HG02943 (cell line): ENCODE data around the gene XPO4.
A peak's percentile ranks its signal among the peaks of the same experiment; 100 is the strongest.
"Not testable (repeated sequence)": the region's sequence is repeated elsewhere in the genome, so short reads cannot be mapped to it uniquely, and the experiment has no call there.

Source experiments
- ATAC-seq: cut with Tn5 transposase; IDR thresholded peaks from one replicate; pipeline ENCODE4 v1.9.1; 2021; ENCODE audit warnings: mild to moderate bottlenecking, low read depth, moderate library complexity; ENCODE audit not compliant: unreplicated experiment

The XPO4 gene

DNA sequence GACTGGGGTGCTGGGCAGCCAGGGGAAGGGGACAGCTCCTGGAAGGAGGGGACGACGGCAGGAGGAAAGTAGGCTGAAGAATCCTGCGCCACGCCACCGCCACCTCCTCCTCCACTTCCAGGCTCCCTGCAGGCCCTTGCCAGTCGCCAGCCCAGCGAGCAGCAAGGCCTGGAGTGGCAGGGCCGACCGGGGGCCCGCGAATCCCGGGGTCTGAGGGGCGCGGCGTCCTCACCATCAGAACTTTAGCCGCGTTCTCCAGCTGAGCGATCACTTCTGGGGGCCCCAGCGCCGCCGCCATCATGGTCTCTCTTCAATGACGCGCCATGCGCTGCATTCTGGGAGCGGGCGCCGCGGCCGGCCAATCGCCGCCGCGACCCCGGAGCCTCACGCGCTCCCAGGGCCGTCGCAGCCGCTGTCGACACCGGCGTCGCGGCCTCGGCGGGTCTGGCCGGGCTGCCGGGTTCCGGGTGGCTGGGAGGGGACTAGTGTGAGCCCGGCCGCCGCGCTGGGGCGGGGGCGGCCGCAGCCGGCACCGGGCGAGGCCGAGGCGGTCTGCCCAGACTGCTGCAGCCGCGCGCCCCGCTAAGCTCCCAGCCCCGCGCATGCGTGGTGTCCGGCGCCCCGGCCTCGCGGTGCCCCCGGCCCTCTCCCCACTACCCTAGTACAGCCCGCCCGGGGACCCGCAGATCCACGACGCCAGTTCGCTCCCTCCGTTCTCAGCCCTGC is at the start of gene XPO4:
Gene XPO4, minus strand, starts transcription at position 309 of the 726 bp plus-strand sequence. Its CDS starts 8 bp downstream, at position 301.
- ATAC-seq: peak; percentile 90

DNA sequence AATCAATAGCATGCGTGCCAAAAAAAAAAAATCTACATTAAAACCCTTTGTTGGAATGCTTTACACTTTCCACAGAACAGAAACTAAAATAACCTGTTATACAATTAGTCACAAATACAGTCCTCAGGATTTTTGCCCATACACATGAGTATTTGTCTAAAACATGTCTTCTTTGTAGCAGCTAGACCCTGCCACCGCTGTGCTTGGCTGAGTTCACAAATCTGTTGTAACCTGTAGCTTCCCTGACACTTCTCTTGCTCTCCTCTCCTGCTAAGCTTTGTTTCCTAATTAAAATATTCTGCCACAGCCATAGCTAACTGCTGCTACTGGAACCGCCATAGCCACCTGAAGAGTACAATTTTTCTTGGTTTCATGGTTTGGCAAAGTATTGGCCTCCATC is 45.5 kb upstream of the XPO4 start:
- ATAC-seq: not testable (repeated sequence)

DNA sequence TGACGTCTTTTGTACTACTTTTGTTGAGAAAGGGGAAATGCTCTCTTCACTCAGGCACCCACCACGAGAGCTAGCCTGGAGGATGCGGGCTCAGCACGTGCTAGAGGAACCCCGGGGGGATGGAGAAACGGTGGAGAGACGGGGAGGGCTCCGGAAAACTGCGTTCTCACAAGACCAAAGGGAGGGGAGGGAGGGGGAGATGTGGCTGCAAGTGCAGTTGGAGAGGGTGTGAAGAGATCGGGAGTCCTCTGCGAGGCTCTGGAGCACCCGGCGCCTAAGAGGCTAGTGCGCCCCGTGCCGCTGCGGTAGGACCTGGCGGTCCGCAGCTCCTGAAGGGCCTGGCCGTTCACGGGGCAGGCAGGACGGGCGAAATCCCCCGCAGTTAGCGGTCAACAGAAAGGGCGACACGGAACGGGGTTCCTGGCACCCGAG is 43.4 kb upstream of the XPO4 start:
- no peak for ATAC-seq

DNA sequence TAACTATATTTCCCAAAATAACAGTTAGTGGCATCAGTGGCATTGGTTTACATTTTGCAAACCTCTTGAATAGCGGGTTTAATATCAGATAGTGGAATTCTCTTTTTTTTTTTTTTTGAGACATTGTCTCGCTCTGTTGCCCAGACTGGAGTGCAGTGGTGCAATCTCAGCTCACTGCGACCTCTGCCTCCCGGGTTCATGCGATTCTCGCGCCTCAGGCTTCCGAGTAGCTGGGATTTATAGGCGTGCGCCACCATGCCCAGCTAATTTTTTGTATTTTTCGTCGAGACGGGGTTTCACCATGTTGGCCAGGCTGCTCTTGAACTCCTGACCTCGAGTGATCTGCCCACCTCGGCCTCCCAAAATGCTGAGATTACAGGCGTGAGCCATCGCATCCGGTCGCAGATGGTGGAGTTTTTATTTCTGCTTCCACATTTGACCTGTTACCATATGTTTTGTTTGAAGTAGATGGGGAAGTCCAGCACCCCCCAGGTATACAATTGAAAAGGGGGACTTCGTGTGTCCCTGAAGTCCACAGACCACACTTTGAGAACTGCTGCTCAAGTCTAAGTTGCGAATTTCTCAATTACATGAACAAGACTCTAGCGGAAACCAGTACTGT is 40.5 kb upstream of the XPO4 start:
- no peak for ATAC-seq

DNA sequence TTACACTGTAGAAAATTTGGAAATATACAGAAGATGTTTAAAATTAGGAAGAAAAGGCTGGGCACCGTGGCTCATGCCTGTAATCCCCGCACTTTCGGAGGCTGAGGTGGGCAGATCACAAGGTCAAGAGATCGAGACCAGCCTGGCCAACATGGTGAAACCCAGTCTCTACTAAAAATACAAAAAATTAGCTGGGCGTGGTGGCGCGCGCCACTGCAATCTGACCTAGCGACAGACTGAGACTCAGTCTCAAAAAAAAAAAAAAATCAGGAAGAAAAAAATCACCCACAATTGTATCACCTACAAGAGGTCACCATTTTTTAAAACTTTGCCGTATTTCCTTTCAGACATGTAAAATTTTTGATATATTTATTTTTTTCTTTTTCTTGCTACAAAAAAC is 38.0 kb upstream of the XPO4 start:
- not testable (repeated sequence) for ATAC-seq

DNA sequence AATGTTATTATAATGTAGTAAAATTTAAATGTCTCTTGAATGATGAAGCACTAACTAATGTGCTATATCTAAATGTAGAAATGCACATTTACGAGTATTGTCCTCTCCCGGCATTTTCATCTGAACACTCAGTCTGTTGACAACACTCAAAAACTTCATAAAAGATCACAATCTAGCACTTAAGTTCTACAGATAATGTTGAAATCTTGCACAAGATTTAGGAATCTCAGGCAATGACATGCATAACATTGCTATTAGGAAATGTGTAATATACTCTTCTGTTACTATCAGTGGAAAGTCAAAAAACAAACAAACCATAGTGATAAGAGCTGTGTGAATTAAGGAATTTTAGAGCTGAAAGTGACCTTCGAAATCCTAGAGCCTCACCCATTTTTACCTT is 37.5 kb upstream of the XPO4 start:
- no peak for ATAC-seq

DNA sequence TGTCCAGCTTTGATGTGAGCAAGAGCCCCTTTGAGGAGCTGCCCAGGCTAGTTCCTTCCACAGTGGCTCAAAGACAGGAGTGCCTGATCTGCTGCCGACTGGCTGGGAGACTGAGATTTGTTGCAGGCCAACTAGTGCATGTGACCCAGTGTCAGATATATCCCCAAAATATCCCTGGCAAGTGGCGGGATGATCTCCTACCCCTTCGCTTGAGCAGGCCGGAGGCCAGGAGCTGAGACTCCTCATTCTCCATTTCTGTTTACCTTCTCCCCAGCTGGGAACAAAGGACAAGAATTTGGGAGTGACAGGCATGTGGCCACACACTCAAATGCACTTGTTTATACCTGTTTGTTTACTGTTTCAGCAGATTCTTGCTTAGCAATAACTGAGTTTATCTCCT is 37.1 kb upstream of the XPO4 start:
- ATAC-seq: no peak

DNA sequence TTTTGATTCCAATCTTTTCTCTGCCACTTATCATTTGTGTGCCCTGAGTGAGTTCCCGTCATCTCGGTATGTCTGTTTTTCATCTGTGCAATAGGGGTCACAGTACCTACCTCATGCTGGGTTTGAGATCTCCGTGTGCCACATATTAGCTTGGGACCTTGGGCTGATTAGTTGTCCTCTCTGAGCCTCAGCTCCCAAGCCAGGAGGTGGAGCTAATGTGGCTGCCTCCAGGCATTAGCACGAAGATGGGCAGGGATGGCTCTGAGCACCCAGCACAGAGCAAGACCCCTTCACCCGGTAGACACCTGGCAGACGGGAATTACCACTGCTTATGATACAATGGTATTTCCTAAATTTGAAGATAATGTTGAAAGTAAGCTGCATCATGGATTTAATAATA is 35.8 kb upstream of the XPO4 start:
- ATAC-seq: no peak

DNA sequence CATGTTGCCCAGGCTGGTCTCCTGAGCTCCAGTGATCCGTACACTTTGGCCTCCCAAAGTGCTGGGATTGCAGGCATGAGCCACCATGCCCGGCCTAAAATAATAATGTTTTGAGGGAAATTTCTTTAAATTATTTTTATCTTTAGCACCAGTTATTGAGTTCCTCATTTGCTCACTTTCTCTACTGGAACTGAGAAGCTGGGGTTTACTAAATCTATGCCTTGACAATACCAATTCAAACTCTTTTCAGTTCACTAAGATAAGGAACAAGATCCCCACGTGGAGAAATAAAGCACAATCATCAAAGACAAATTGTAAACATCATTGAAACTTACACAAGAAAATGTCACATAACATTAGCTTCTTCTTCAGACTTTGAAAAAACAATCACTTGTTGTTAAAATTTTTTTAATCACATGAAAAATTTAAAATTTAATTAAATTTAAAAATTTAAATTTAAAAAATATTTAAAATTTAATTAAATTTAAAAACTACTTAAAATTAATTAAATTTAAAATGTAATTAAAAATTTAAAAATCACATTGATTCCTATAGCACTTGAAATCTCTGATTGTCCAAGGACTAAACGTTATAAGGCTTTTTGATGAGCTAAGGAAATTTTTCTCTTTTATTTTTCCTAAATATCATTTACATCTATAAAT is 25.2 kb upstream of the XPO4 start:
- ATAC-seq: no peak

DNA sequence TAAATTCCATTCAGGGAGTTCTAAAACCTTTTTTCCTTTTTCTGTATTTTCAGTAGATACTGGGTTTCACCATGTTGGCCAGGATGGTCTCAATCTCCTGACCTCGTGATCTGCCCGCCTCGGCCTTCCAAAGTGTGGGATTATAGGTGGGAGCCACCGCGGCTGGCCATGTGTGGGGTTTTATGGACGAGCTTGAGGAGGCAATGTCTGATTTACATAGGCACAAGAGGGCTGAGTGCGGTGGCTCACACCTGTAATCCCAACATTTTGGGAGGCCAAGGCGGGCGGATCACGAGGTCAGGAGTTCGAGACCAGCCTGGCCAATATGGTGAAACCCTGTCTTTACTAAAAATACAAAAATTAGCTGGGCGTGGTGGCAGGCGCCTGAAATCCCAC is 22.8 kb upstream of the XPO4 start:
- not testable (repeated sequence) for ATAC-seq

DNA sequence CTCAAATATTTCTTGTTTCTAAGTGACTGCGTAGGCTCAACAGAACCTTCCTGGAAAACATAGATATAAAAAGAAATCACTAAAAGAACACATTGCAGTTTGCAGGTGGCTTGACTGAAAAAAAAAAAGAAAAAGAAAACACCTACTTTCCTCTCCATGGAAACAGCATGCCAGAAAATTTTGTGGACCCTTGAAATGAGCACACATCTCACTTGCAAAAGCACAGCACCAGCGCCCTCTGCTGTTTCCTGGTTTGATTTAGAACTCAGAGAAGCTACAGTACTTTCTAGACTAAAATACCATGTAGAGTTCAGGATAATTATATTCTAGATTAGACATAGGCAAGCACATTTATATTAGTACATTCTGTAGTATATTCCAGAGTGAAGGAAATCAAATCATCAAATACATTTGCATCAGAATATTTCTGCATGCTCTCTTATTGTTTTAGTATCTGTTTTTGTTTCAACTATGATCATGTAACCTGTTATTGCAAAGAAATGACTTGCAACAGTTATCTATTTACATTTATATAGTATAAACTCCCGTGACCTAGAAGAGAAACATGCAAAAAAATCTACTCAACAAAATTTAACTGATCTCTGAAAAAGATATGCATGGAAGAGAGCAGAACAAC is 22.3 kb upstream of the XPO4 start:
- no peak for ATAC-seq

DNA sequence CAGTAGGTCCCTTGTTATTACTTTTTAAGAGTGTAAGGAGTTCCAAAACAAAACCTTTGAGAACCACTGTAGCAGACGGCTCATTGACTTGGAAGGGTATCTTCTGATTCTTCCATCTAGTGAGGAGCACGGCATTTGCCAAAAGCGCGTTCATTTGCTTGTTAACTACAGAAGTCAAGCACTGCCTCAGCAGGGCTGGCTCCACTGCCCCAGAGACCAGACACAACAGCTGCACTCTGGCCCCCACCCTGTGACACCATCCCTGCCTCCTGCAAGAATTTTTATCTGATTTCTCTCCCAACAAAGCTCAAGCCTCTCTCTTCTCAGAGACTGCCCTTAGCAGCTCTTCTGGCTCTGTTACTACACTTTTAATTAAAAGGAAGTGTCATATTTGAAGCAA is 20.7 kb upstream of the XPO4 start:
- ATAC-seq: no peak

DNA sequence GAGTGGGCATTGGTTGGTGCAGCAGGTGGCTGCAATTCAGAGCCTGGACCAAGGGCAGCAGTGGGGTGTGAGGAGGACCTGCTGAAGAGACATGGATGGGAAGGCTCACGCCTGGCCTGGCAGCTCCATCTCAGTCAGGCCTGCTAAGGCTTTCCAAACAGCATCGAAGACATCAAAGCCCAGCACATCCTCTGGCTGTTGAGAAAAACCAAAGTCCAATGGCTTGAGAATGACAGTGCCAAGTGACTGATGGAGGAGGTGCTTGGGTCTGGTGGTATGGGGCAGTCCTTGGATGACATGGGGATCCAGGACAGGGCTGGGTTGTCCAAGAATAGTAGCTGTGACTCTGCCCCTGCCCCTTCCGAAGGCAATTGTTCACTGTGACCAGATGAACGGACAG is 19.0 kb upstream of the XPO4 start:
- no peak for ATAC-seq

DNA sequence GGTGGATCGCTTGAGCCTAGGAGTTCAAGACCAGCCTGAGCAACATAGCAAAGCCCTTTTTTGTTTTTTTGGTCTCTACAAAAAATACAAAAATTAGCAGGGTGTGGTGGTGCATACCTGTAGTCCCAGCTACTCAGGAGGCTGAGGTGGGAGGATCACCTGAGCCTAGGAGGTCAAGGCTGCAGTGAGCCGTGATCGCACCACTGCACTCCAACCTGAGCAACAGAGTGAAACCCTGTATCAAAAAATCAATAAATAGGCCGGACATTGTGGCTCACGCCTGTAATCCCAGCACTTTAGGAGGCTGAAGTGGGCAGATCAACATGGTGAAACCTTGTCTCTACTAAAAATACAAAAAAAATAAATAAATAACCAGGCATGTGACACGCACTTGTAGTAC is 13.1 kb upstream of the XPO4 start:
- ATAC-seq: not testable (repeated sequence)

DNA sequence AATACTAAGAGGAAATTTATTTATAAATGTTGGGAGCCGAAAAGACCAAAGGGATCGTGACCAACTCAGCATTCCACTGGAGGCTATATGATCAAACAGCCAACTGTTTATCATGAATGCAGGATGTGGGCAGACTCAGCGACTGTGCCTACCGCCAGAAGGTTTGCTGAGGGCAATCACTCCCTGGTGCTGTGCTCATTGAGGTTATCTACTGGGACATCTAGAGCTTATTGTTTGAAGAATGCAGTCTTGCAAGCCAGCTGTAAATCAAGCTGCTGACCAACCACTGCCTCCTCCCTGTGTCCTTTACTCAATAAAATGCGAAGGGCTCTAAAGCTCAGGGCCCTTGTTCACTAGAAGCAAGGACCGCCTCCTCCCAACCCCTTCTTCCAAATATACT is 8.5 kb upstream of the XPO4 start:
- no peak for ATAC-seq

DNA sequence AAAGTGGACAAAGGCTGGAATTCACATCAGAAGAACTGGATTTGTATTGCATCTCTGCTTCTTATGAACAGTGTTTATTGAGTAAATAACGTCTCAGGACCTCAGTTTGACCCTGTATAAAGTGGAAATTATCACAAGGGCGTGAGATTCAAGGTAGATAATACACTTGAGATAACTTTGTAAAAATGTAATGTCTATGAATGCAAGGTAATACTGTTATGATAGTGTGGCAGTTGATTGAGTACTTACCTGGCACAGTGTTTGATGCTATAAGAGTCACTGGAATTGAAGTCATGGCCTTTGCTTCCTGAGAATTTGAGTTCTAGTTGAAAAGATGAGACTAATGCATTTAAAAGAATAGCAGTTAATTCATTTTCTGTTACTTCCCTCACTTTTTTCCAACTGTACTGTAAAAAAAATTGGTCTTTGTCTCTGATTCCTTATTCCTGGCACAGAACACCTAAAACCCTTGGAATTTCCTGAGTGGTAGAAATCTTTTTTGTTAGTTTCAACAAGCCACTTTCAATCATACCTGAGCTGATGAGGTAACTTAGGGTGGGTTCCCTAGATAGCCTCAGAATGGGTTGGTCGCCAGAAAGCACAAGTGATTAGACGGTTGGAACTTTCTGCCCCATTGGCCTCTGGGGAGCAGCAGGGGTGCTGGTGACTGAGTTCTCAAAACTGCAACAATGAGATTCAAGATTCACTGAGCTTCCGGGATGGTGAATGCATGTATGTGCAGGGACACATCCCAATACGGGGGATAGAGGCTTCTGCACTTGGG is 6.4 kb upstream of the XPO4 start:
- no peak for ATAC-seq

DNA sequence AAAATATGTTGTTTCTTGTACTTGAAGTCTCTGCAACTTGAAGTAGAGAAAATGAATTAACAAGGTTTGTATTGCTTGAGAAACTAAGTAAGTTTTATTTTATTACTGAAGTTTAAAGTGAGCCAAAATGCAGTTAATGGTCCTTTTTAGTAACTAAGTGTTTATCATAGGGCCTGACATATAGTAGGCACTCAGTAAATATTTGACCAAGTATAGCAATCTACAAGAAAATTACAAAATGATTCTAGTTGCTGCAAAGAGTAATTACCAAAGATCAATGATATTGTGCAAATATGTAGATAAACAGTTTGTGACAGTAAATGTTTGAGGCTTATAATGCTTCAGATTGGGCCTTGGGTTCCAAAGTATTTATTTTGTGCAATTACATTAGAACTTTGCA is 2.4 kb upstream of the XPO4 start:
- ATAC-seq: no peak

DNA sequence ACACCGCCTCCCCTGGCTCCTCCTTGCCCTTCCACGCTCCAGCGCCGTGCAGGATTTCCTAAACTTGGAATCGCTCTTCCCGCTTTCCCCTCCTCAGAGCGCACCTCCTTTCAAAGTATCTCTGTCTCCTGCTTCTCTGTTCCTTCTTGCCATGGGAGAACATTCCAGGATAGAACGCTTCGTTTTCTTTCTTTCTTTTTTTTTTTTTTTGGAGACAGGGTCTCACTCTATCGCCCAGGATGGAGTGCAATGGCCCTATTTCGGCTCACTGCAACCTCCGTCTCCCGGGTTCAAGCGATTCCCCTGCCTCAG is 574 bp upstream of the XPO4 start:
- ATAC-seq: no peak

DNA sequence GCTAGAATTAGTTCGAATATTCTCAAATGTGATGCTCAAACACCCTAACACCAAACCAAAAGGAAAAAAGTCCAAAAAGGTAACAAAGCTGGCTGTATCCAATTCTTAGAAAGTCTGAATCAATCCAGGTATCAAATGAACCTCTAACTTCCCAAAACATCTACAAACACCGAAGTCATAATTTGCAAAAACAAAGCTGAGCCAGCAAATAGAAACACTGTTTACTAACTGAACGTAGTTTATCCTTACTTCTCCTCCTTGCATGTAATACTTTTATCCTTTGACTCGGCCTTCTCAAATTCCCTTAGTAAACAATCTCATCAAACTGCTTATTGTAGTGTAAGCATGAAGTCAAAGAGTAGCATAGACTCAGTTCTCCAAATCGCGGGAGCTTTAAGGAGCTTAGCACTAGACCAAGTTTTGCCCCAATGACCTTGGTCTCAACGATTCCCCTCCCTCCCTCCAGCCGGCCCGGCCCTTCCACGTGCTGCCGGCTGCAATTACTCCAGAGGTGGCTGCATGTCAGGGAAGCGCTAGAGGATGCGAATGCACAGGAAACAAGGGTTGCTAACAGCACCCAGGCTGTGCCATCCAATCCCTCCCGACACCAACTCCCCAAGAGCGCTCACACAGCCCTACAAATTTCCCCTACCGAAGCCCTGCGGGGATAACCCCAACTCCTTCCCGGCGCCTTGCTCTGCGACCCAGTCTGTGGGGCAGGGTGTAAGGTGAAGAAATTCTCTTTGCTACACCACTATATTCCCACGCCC is 693 bp downstream of the XPO4 start:
- peak; percentile 21 for ATAC-seq

DNA sequence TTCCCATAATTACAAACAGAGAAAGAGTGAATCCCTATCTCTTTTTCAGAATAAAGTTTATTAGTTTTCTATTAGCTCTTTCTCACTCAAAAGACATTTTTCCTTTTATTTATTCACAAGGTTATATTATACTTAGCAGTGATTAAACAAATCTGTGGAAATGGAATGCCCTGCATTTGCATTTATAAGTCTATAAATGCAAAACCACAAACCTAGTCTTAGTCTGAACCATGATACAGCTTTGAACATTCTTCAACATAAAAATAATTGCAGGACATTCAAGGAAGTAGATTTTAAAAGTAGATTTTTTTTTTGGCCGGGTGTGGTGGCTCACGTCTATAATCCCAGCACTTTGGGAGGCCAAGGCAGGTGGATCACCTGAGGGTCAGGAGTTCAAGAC is 8.3 kb downstream of the XPO4 start:
- no peak for ATAC-seq
